Lower leg skin (tissue), 3 donors: ENCODE measurements around the gene ACER3.

Experiments used
- CTCF ChIP-seq, 3 donors: fragments of 450-650 bp; IDR thresholded peaks; one replicate each; pipeline ENCODE4 v1.5.1; 2016; ENCODE audit warnings: antibody characterized with exemption in 3 of 3, mild to moderate bottlenecking in 3 of 3, moderate library complexity in 2 of 3
- POLR2A ChIP-seq, 2 donors: fragments of 450-650 bp; IDR thresholded peaks; one replicate each; pipeline ENCODE4 v1.6.1; 2016 to 2017; ENCODE audit warnings: antibody characterized with exemption in 2 of 2, mild to moderate bottlenecking in 1 of 2, moderate library complexity in 1 of 2

- no peak for TF ChIP-seq CTCF (IDR thresholded peaks at IDR 0.05)
- no peak for TF ChIP-seq POLR2A (IDR thresholded peaks at IDR 0.05)
Observed at GRCh38 chr11:76822406-76822805, 38.3 kb upstream of the ACER3 start.
